Measurements from ENCODE around the gene C20orf144.

Gene C20orf144

GRCh38 chr20:33669873-33670640, 7.9 kb downstream of the C20orf144 start:
- TF ChIP-seq, protein P1, sequence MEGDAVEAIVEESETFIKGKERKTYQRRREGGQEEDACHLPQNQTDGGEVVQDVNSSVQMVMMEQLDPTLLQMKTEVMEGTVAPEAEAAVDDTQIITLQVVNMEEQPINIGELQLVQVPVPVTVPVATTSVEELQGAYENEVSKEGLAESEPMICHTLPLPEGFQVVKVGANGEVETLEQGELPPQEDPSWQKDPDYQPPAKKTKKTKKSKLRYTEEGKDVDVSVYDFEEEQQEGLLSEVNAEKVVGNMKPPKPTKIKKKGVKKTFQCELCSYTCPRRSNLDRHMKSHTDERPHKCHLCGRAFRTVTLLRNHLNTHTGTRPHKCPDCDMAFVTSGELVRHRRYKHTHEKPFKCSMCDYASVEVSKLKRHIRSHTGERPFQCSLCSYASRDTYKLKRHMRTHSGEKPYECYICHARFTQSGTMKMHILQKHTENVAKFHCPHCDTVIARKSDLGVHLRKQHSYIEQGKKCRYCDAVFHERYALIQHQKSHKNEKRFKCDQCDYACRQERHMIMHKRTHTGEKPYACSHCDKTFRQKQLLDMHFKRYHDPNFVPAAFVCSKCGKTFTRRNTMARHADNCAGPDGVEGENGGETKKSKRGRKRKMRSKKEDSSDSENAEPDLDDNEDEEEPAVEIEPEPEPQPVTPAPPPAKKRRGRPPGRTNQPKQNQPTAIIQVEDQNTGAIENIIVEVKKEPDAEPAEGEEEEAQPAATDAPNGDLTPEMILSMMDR (IDR thresholded peaks at IDR 0.05; ENCODE audit: insufficient read depth, low read depth, low read length, missing control alignments) = no peak
- H3K4me3 ChIP-seq (ENCODE audit: low read length) = no peak overlapping the region
- DNase-seq (ENCODE audit: low read depth) = no peak

DNA sequence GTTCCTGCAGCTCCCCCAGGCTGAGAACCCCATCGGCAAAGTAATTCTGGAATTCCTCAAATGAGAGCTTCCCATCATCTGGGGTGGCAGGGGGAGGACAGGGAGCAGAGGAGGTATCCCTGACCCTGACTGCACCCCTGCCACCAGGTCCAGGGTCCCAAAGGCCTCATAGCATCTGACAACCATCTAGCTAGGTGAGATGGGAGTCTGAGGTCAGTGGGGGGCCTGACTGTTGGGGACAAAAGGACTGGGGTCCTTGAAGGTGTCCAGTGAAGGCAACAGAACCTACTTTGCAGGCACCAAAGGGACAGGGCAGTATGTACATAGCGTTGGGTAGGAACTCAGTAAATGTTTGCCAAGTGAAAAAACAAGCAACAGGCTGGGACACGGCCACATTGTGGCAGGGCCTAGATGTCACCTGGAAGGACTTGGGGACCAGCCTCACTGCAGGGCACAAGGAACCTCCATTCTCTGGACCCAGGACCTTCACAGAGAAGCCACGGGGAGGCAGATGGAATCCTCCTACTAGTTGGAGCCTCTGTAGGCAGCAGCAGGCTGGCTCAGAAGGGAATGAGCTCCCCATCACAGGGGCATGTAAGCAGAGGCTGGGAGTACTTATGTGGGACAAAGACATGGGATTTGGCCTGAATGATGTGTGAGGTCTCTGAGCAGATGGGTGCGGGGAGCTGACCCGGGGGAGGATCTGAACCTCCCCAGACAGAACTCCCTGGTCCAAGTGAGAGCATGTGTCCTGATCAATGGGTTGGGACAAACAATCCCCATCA, 8.8 kb downstream of the C20orf144 start:
- TF ChIP-seq, protein P1 (IDR thresholded peaks at IDR 0.05; ENCODE audit: insufficient read depth, low read depth, low read length, missing control alignments) = no peak
- no peak for DNase-seq (ENCODE audit: low read depth)
- no peak overlapping the region for H3K4me3 ChIP-seq (ENCODE audit: low read length)

DNA sequence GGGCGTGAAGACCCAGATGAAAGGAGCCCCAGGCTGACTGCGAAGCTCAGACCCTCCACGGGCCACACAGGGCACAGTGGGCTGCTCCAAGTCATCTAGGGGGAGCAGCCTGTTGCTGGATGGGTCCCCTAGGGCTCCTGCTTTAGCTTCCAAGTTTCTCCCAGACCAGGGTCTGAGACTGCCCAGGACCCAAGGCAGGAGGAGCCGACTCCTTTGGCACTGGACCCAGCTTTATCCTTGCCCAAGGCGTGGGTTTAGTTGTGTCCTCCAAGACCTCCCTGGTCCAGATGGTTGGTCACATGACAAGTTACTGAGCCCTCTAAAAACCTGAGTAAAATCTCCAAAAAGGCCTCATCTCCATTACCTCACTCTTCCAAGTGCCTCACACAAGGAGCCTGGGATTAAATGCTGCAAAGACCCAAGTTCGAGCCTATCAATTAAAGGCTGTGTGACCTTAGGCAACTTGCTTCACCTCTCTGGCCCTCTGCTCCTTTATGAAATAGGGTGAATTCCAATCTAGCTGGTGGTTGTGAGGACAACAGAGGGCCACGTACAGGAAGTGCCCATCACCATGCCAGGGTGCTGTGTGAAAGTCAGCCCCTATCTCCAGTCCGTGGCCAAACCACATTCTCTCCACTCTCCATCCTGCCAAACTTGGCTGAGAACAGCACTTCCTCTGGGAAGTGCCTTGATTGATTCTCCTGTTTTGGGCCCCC, 9.6 kb downstream of the C20orf144 start:
- H3K4me3 ChIP-seq (ENCODE audit: low read length) = no peak overlapping the region
- TF ChIP-seq, protein P1 (IDR thresholded peaks at IDR 0.05; ENCODE audit: insufficient read depth, low read depth, low read length, missing control alignments) = no peak

DNA sequence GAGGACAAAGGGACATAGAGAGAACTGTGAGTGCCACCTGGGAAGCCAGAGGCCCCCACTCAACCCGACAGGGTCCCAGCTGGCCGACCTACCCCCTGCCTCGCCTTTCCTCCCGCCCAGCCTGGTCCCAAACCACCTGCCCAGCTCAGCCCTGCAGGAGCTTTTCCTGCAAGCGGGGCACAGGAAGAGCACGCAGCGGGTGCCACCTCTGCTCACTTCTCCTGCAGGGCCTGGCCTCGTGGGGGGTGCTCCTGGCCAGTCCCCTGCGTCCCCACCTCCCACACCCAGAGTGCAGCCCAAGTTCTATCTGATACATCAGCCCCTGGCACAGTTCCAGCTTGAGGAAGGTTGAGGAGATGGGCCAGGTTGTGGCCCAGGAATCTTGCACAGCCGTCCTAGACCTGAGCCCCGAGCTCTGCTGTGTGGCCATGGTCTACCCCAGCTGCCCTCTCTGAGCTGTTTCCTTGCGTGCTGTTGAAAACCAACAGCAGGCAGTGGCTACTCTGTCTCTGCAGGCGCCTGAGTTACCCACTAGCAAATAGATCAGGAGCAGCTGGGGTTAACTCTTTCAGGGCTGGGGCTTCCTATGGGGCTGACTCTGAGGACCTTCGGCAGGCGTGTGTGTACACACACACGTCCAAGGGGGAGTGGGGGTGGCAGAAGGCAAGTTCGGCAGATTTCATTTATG, 10.4 kb downstream of the C20orf144 start:
- TF ChIP-seq, protein P1 (IDR thresholded peaks at IDR 0.05; ENCODE audit: insufficient read depth, low read depth, low read length, missing control alignments) = no peak
- DNase-seq (ENCODE audit: low read depth) = no peak
- no peak overlapping the region for H3K4me3 ChIP-seq (ENCODE audit: low read length)

More for the DNA sequence above, 9.6 kb downstream of the C20orf144 start:
- no peak for DNase-seq (ENCODE audit: low read depth)

DNA sequence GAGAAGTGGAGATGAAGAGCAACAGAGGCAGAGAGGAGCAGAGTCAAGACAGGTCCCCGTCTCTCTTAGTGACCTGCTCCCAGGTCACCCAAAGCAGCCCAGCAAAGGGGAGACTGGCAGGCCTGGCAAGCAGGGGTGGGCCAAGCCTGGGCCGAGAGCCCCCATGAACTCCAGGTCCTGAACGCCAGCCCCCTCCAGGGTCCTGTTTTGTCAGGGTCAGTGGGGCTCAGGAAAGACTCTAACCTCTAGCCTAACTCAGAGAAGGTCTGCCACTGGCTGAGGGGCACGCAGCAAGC, 10.9 kb downstream of the C20orf144 start:
- H3K4me3 ChIP-seq (ENCODE audit: low read length) = peak overlapping the region; percentile 61

More for the DNA sequence above, 10.9 kb downstream of the C20orf144 start:
- TF ChIP-seq, protein P1 (IDR thresholded peaks at IDR 0.05; ENCODE audit: insufficient read depth, low read depth, low read length, missing control alignments) = no peak
- DNase-seq (ENCODE audit: low read depth) = no peak

Data from epithelial cell of esophagus (primary cell).